Retinal pigment epithelial cell (primary cell): ENCODE data around the gene SLC24A3.

ENCODE experiments used
- DNase-seq: peaks from one replicate; pipeline ENCODE4 v3.0.0-alpha.2; 2010; ENCODE audit warnings: low read depth
- H3K4me3 ChIP-seq: 2 replicates; pipeline ENCODE4 v1.5.1; 2011; ENCODE audit warnings: mild to moderate bottlenecking, low read length, control low read depth, moderate library complexity
- TF ChIP-seq, protein P1 (sequence below): conservative IDR thresholded peaks from 2 replicates; pipeline ENCODE4 v1.5.1; 2011; ENCODE audit warnings: low read depth, low read length, control low read depth, inconsistent platforms

Gene SLC24A3

DNA sequence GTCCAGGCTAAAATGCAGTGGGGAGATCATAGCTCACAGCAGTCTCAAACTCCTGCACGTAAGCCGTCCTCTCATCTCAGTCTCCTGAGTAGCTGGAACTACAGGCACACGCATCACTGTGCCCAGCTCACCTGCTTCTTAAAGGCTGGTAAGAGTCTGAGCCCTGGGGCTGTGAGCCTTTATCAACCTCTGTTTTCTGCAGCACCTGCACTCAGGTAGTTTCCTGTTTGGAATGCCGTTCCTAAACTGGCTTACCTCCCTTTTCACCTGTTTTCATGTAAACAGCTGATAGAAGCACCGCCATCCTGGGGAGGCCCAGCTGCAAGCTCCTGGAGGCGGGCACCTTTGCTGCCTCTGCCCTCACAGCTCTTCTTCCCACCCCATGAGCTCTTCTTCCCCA lies 45.4 kb downstream of the SLC24A3 start:
- TF ChIP-seq, protein P1, sequence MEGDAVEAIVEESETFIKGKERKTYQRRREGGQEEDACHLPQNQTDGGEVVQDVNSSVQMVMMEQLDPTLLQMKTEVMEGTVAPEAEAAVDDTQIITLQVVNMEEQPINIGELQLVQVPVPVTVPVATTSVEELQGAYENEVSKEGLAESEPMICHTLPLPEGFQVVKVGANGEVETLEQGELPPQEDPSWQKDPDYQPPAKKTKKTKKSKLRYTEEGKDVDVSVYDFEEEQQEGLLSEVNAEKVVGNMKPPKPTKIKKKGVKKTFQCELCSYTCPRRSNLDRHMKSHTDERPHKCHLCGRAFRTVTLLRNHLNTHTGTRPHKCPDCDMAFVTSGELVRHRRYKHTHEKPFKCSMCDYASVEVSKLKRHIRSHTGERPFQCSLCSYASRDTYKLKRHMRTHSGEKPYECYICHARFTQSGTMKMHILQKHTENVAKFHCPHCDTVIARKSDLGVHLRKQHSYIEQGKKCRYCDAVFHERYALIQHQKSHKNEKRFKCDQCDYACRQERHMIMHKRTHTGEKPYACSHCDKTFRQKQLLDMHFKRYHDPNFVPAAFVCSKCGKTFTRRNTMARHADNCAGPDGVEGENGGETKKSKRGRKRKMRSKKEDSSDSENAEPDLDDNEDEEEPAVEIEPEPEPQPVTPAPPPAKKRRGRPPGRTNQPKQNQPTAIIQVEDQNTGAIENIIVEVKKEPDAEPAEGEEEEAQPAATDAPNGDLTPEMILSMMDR = no peak
- no peak overlapping the region for H3K4me3 ChIP-seq
- no peak for DNase-seq

DNA sequence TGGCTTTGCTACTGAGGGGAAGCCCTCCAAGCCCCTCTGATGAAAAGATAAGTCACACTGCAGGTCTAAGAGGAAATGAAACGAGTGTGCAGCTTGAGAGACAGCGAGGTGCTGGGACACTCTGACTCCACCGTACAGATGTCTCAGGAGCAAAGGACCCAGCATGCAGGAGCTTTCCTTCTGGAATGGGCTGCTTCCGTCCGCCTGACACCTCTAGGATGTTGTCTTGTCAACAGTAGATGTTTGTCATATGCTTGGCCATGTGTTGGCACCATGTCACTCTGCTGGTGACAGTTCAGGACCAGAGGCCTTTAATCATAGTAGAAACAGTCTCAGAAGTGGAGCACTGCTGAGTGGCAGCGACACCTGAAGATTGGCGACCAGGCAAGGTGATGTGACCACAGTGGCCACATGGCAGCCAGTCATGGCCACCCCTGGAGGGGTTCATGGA lies 46.7 kb downstream of the SLC24A3 start:
- DNase-seq = no peak
- H3K4me3 ChIP-seq = no peak overlapping the region
- TF ChIP-seq, protein P1 = no peak

DNA sequence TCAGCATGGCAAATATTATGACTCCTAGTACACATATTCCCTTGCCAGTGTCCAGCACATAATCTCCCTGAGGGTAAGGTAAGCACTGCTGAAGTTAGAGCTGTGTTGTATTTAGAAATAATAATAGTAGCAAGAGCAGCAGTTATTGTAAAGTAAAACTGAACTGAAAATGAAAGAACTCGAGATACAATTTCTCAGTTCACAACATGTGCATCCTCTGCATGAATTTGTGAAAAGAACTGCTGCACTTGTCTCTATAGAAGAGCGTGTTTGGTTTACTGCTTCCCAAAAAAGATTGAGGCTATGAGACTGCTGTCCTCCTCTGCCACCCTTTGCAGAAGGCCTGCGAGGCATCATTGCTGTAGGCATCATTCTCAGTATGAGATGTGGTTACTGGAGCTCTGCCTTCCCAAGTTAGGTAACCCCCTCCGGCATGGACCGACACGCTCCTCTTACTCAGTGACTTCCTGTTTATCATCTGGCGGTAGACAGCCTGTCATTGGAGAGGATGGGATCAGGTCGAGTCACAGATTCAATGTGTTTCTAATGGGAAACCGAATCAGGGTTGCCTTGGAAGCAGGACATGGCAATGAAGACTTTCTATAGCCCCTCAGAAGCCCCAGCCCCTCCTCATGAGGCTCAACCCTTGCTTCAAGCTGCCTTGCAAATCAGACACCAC lies 48.1 kb downstream of the SLC24A3 start:
- DNase-seq = no peak
- TF ChIP-seq, protein P1 = no peak
- H3K4me3 ChIP-seq = no peak overlapping the region

DNA sequence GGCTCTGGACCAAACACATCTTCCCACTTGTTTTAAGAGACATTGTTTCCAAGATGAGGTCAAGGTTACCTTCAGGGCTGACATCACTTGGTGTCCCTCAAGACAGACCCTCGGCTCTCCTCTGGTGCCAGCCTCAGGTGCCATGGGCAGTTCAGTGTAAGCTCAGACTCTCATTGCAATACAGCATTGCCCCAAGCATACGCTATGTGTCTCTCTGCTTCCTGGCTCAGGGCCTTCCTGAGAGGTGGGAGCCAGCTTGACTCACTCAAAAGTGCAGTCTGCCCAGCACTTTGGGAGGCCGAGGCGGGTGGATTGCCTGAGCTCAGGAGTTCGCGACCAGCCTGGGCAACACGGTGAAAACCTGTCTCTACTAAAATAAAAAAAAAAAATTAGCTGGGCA lies 51.7 kb downstream of the SLC24A3 start:
- TF ChIP-seq, protein P1 = no peak
- no peak for DNase-seq
- H3K4me3 ChIP-seq = no peak overlapping the region

GRCh38 chr20:19265646-19266374 lies 53.4 kb downstream of the SLC24A3 start:
- TF ChIP-seq, protein P1 = no peak
- no peak for DNase-seq
- no peak overlapping the region for H3K4me3 ChIP-seq

DNA sequence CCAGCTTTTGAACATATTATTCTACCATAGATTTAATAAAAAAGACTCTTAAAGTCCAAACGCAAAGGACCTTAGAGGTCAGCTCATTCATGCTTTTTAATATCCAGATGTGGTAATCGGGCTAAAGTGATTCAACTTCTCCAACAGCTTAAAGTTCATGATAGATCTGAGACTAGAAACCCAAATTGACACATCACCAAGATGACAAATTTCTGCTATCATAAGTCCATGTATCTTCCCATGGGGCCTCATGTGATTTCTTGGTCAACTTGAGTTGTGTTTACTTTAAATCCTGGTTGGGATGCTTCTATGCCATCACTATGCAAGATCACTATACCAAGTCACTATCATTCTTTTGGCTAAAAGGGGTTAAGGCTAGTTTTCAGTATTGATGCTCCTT lies 56.0 kb downstream of the SLC24A3 start:
- DNase-seq = no peak
- TF ChIP-seq, protein P1 = no peak
- no peak overlapping the region for H3K4me3 ChIP-seq
